Stimulated activated CD4-positive, alpha-beta T cell treated with anti-CD3 and anti-CD28 coated beads, Interleukin-1b, Interleukin-23, amount 100 ng/mL, for 1 hour (primary cell): Measurements from ENCODE around the gene SANBR.

ENCODE experiments used
- DNase-seq, 2 donors: peaks; one replicate each; pipeline ENCODE4 v3.0.0-alpha.2; 2020; ENCODE audit warnings: low read depth in 2 of 2

The SANBR gene

DNA sequence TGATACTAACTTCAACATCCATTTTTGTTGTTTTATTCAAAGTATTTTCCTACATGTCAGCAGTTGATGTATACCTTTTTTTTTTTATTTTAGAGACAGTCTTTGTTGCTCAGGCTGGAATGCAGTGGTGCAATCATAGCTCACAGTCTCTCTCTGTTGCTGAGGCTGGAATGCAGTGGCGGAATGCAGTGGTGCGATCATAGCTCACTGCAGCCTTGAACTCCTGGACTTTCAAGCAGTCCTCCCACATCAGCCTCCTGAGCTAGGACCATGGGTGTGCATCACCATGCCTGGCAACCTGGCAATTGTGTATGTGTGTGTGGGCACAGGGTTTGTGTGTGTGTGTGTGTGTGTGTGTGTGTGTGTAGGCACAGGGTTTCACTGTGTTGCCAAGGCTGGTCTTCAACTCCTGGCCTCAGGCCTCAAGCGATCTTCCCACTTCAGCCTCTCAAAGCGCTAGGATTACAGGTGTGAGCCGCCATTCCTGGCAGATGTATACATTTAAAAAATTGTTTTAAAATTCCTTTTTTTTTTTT lies 24.8 kb downstream of the SANBR start:
- DNase-seq = no peak

DNA sequence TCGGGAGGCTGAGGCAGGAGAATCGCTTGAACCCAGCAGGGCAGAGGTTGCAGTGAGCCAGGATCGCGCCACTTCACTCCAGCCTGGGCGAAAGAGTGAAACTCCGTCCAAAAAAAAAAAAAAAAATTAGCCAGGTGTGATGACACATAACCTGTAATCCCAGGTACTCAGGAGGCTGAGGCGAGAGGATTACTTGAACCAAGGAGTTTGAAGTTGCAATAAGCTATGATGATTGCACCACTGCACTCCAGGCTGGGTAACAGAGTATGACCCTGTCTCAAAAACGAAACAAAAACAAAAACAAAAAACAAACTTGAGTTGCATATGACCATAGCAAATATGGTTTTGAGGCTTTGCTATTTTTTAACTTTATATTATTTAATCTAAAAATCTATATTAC lies 25.8 kb downstream of the SANBR start:
- DNase-seq = no peak

DNA sequence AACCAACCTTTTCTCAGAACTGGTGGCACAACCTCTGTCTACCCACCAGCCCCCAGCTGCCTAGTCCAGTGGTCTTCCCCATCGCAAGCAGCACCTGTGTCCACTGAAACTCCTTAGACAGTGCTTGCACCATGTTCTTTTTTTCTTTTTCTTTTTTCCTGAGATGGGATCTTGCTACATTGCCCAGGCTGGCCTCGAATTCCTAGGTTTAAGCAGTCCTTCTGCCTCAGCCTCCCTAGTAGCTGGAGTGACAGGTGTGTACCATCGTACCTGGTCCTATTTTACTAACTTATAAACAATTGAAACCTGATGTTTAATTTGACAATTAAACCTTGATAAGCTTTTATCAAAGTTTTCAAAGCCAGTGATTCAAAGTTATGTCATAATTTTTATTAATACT lies 30.8 kb downstream of the SANBR start:
- DNase-seq = no peak

DNA sequence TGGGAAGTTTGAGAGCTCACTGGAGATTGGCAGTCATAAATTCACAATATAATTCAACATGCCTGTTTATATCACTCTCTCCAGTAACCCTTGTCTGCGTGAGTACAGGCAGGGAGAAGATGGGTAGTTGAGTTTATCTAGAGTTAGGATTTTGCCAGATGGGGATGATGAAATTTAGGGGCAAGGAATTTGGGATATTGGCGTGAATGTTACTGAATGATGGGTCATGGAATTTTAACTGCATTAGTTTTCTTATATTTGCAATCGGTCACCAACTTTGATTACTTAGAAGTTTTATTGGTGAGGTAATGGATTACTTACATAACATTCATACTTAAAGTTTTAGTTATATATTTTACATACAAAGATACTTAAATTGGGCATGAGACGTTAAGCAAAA lies 35.1 kb downstream of the SANBR start:
- no peak for DNase-seq

DNA sequence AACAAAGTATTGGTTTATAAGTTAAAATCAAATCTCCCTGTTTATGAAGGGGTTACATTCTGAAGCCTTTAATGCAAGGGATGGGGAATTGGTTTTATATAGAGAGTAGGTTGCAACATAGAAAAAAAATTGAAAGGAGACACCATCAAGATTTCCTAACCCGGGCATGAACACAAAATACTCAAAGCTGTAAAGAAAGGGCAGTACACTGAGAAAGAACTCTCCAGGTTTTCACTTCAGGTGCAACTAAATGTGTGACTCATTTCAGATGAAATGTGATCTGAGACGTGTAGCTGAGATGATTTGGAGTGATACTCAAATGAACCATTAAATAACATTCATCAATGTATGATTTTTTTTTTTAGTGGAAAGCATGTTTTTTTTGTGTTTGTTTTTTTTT lies 43.6 kb downstream of the SANBR start:
- DNase-seq = no peak

DNA sequence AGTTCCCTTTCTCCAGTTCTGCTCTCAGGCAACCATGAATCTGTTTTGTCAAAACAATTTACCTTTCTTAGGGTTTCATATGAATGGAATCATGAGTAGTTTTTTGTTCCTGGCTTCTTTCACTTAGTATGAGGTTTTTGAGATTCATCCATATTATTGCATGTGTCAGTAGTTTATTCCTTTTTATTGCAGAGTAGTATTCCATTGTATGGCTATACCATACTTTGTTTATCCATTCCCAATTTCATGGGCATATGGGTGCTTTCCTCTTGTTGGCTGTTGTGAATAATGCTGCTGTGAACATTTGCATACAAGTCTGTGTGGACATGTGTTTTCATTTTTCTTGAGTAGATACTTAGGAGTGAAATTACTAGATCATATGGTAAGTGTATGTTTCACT lies 46.0 kb downstream of the SANBR start:
- no peak for DNase-seq

DNA sequence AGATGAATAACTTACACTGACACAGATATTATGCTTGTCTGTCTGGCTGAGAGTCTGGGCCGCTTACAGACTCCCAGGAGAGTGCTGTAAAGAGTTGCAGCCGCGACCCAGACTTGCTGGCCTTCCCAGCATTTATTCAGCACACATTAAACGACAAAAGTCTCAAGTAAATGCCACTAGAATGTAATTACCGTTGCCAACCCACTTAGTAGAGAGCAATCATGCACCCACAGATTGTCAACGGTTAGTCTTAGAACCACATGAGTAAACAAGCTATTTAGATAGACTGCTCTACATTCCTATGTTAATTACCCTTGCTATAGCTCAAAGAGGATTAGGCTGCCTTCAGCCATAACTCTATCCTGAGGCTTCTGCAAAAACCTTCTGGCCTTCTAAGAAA lies 48.5 kb downstream of the SANBR start:
- DNase-seq = no peak
